Right atrium auricular region (tissue), 2 donors: ENCODE measurements around the gene CRP. TPM values are rescaled to one million over a fixed set of nuclear protein-coding genes. Genes with fewer than 3 reads are reported as not detected.

ENCODE experiments used
- DNase-seq: peaks from one replicate; pipeline ENCODE4 v3.0.0-alpha.2; 2019; ENCODE audit warnings: low spot score
- H3K27ac ChIP-seq, 2 donors: fragments of 200-600 bp; sonication (generic); 1 replicate in 1 of 2; 2 replicates in 1 of 2; pipeline ENCODE4 v1.5.1; 2016 to 2019
- H3K27me3 ChIP-seq, 2 donors: fragments of 200-600 bp; sonication (generic); one replicate each; pipeline versions ENCODE4 v1.5.1 to v1.6.0; 2017 to 2019
- H3K36me3 ChIP-seq: fragments of 200-600 bp; sonication (generic); one replicate; pipeline ENCODE4 v1.5.1; 2016
- H3K4me1 ChIP-seq, 2 donors: fragments of 200-600 bp; sonication (generic); one replicate each; pipeline versions ENCODE4 v1.5.1 to v1.6.0; 2017 to 2019
- H3K4me3 ChIP-seq, 2 donors: fragments of 200-600 bp; sonication (generic); 1 replicate in 1 of 2; 2 replicates in 1 of 2; pipeline ENCODE4 v1.5.1; 2017 to 2019; ENCODE audit warnings: mild to moderate bottlenecking in 1 of 2, moderate library complexity in 1 of 2
- H3K9me3 ChIP-seq, 2 donors: fragments of 200-600 bp; sonication (generic); one replicate each; pipeline ENCODE4 v1.5.1; 2019
- total RNA-seq, 2 donors: library from RNA; depleted of rRNA; stranded (reverse); fragments of >200 nt; gene quantifications; one replicate each; pipeline ENCODE4 v1.1.0, GENCODE V29; 2016
- TF ChIP-seq, protein P1 (sequence below), 2 donors: fragments of 200-600 bp; sonication (generic); IDR thresholded peaks; one replicate each; pipeline ENCODE4 v1.5.1; 2019; ENCODE audit warnings: antibody characterized with exemption in 2 of 2

The CRP gene, protein sequence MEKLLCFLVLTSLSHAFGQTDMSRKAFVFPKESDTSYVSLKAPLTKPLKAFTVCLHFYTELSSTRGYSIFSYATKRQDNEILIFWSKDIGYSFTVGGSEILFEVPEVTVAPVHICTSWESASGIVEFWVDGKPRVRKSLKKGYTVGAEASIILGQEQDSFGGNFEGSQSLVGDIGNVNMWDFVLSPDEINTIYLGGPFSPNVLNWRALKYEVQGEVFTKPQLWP
- total RNA-seq = not detected

DNA sequence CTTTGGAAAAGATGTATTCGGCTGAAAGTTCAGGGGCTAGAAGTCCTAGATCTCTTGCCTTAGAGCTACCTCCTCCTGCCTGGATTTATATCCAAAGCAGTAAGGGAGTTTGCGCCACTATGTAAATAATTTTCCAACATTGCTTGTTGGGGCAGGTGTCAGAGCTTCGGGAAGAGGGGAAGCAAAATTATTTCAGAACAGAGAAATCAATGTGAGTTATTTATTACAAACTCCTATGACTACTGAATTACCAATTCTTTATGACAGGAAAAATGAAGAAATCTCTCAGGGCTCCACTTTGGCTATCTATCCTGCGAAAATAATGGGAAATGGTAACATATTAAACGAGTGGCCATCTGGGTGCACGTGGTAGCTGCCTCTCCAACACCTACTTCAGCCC is at the start of gene CRP:
Gene CRP, minus strand, starts transcription at position 61 of the 400 bp plus-strand sequence. CDS start 104 bp downstream, outside the sequence.
- DNase-seq = no peak
- H3K4me1 ChIP-seq = no peaks in the 10 kb centered on the region
- TF ChIP-seq, protein P1, sequence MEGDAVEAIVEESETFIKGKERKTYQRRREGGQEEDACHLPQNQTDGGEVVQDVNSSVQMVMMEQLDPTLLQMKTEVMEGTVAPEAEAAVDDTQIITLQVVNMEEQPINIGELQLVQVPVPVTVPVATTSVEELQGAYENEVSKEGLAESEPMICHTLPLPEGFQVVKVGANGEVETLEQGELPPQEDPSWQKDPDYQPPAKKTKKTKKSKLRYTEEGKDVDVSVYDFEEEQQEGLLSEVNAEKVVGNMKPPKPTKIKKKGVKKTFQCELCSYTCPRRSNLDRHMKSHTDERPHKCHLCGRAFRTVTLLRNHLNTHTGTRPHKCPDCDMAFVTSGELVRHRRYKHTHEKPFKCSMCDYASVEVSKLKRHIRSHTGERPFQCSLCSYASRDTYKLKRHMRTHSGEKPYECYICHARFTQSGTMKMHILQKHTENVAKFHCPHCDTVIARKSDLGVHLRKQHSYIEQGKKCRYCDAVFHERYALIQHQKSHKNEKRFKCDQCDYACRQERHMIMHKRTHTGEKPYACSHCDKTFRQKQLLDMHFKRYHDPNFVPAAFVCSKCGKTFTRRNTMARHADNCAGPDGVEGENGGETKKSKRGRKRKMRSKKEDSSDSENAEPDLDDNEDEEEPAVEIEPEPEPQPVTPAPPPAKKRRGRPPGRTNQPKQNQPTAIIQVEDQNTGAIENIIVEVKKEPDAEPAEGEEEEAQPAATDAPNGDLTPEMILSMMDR (IDR thresholded peaks at IDR 0.05) = no peak
- no peaks in the 10 kb centered on the region for H3K27me3 ChIP-seq
- peaks cover 0 to 8% of the 10 kb centered on the region in 2 donors for H3K9me3 ChIP-seq
- no peak within 1 kb of the TSS for H3K4me3 ChIP-seq
- H3K27ac ChIP-seq = no peak within 1 kb of the TSS
- H3K36me3 ChIP-seq = no peaks in the 10 kb centered on the region

DNA sequence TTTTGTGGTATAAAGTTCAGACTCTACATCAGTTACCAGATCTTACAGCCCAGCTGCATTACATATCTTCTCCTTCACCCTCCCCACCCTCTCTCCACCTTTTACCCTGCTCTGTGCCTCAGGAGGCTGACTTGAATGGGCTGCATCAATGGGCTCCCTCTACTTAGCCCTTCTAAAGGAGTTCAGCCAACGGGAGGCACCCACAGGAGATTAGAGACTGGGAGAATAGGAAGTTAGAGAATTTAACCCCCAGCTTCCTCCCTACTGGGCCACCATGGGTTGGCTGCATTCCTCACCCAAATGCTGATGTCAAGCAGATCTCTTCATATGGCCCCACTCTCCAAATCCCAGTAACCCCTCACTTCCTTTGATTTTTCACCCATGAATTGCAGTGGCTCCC is 49.3 kb upstream of the CRP start:
- Histone ChIP-seq H3K4me1 (no peaks in the 10 kb centered on the region), H3K27me3 (no peaks in the 10 kb centered on the region), H3K9me3 (no peaks in the 10 kb centered on the region), H3K27ac (no peak overlapping the region), H3K4me3 (no peak overlapping the region), H3K36me3 (no peaks in the 10 kb centered on the region)
- TF ChIP-seq, protein P1 (IDR thresholded peaks at IDR 0.05) = no peak
- no peak for DNase-seq

DNA sequence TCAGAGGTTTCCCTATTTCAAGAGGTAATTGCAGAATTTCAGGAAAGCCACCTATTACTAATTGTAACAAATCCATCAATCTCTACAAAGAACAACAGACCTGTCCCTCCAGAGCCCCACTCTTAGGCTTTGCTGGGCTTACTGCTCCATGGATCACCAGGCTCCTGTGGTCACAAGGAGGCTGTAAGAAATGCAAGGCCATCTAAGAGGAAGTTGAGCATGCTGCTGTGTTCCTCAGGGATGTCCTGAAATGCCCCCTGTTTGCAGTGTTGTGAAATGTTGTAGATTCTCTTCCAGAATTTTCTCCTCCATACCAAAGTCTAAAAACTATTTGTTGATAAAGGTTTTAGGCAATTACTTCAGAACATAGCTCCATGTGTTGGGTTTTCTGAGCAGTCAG is 42.0 kb upstream of the CRP start:
- no peaks in the 10 kb centered on the region for H3K36me3 ChIP-seq

DNA sequence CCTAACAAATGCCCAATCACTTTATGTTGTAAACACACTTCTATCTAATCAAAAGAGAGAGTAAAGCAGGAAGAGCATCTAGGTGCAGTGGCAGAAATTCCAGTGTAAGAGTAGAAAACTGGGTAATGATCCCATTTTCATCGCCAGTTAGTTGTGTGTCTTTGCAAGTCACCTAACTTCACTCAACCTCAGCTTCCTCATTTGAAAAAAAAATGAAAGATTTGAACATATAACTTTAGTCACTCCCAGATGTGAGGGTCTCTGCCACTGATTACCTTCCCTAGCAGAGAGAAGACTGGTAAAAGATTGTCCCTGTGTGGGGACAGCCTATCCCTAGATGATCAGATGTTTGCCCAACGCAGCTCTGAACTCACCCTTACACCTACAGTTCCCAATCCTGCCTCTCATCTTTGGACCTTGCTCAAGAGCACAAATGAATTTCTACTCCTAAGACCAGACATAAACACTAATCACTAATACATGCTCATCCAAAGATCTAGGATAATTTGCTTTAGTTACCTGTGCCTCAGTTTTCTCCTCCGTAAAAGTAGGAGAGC is 41.1 kb upstream of the CRP start:
- H3K9me3 ChIP-seq = no peaks in the 10 kb centered on the region
- no peaks in the 10 kb centered on the region for H3K36me3 ChIP-seq
- DNase-seq = no peak
- no peak overlapping the region for H3K27ac ChIP-seq
- H3K27me3 ChIP-seq = no peaks in the 10 kb centered on the region
- H3K4me1 ChIP-seq = no peaks in the 10 kb centered on the region
- TF ChIP-seq, protein P1 (IDR thresholded peaks at IDR 0.05) = no peak
- H3K4me3 ChIP-seq = no peak overlapping the region

More for the DNA sequence above, 42.0 kb upstream of the CRP start:
- no peaks in the 10 kb centered on the region for H3K27me3 ChIP-seq
- H3K9me3 ChIP-seq = no peaks in the 10 kb centered on the region
- H3K4me3 ChIP-seq = no peak overlapping the region
- H3K4me1 ChIP-seq = no peaks in the 10 kb centered on the region
- DNase-seq = no peak
- no peak overlapping the region for H3K27ac ChIP-seq
- TF ChIP-seq, protein P1 (IDR thresholded peaks at IDR 0.05) = no peak

DNA sequence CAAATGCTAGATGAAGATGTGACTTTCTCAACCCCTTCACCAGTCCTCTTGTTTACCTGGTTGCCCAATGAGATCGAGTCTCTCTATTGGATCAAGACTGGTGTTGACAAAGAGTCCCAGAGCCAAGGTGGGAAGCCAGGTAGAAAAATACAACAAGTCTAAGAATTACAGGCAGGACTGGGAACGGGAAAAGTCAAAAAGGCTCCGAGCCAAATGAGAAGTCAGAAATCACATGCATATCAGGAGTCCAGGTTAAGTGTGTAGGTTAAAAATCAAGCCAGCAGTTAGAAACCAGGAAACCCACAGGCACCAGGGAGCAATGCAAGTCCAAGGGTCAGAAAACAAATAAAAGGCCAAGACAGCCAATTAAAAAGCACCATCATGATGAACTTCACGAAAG is 39.0 kb upstream of the CRP start:
- no peaks in the 10 kb centered on the region for H3K4me1 ChIP-seq
- no peaks in the 10 kb centered on the region for H3K27me3 ChIP-seq
- TF ChIP-seq, protein P1 (IDR thresholded peaks at IDR 0.05) = no peak
- H3K36me3 ChIP-seq = no peaks in the 10 kb centered on the region
- peak overlapping the region in 1 of 2 donors; percentile 38 for H3K27ac ChIP-seq
- H3K4me3 ChIP-seq = no peak overlapping the region
- no peak for DNase-seq
- no peaks in the 10 kb centered on the region for H3K9me3 ChIP-seq
